Neural cell (in vitro differentiated cells): Measurements from ENCODE around the gene HADHB.

Experiments used
- EP300 ChIP-seq: fragments of 450-650 bp; conservative IDR thresholded peaks from 2 replicates; pipeline ENCODE4 v1.6.1; 2014; ENCODE audit warnings: antibody characterized with exemption, mild to moderate bottlenecking, moderate library complexity; ENCODE audit not compliant: poor library complexity, severe bottlenecking
- EZH2 ChIP-seq: fragments of 200-600, 300-800 bp; shearing (Covaris generic), sonication (generic); IDR thresholded peaks from 2 replicates; pipeline ENCODE4 v1.6.1; 2014; ENCODE audit warnings: antibody characterized with exemption, low read length, borderline replicate concordance, mild to moderate bottlenecking; ENCODE audit not compliant: insufficient read depth, poor library complexity, severe bottlenecking
- POLR2AphosphoS5 ChIP-seq: IDR thresholded peaks from 2 replicates; pipeline ENCODE4 v1.6.1; 2012
- RAD21 ChIP-seq: fragments of 450-650 bp; conservative IDR thresholded peaks from 2 replicates; pipeline ENCODE4 v1.6.1; 2014; ENCODE audit warnings: antibody characterized with exemption, mild to moderate bottlenecking, moderate library complexity
- TAF1 ChIP-seq: IDR thresholded peaks from 2 replicates; pipeline ENCODE4 v1.6.1; 2012; ENCODE audit warnings: low read depth
- TF ChIP-seq, protein P1 (sequence below): fragments of 450-650 bp; IDR thresholded peaks from 2 replicates; pipeline ENCODE4 v1.5.1; 2014; ENCODE audit warnings: antibody characterized with exemption, mild to moderate bottlenecking, moderate library complexity; ENCODE audit not compliant: poor library complexity, severe bottlenecking

DNA sequence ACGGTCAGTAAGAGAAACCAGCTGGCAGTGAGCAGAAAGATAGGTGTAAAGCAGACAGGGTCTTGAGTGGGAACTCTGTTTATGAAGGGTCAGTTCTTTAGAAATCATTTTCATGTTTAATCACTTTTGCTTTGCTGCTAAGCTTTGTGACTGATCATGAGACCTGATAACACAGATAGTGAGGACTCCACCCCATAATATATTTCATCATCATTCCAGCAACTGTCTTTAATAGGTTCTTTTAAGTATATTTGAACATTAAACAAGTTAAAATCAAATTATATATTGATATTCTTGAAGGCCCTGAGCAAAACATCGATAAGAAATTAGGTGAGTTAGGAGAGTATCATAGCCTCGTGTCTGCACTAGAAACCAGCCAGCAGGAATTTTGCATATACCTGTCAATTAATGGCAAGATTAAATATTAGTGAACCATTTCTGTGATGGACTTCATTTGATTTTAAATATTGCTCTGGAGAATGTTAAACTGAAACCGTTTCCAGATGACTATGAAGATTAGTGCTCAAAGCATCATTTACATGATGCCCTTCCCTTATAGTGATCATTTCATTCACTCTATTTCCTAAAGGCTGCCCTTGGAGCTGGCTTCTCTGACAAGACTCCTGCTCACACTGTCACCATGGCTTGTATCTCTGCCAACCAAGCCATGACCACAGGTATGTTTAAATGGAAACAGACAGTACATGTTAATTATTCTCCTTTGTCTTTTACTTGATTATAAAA is 31.9 kb downstream of the HADHB start:
- TF ChIP-seq TAF1 (no peak), EZH2 (no peak), RAD21 (no peak), EP300 (no peak), POLR2AphosphoS5 (no peak)
- TF ChIP-seq, protein P1, sequence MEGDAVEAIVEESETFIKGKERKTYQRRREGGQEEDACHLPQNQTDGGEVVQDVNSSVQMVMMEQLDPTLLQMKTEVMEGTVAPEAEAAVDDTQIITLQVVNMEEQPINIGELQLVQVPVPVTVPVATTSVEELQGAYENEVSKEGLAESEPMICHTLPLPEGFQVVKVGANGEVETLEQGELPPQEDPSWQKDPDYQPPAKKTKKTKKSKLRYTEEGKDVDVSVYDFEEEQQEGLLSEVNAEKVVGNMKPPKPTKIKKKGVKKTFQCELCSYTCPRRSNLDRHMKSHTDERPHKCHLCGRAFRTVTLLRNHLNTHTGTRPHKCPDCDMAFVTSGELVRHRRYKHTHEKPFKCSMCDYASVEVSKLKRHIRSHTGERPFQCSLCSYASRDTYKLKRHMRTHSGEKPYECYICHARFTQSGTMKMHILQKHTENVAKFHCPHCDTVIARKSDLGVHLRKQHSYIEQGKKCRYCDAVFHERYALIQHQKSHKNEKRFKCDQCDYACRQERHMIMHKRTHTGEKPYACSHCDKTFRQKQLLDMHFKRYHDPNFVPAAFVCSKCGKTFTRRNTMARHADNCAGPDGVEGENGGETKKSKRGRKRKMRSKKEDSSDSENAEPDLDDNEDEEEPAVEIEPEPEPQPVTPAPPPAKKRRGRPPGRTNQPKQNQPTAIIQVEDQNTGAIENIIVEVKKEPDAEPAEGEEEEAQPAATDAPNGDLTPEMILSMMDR: no peak
